Measurements from ENCODE around the gene EYS.

DNA sequence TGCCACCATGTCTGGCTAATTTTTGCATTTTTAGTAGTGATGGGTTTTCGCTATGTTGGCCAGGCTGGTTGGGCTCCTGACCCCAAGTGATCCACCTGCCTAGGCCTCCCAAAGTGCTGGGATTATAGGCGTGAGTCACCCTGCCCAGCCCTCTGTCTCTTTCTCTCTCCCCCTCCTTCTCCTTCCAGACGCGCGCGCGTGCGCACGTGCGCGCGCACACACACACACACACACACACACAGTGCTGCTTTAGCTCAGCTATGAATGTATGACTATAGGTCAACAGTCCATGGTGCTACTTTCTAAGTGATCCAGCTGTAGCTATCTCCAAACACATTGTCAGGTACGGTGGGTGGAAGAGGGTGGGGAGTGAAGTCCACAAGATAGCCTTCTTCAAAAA, 1621.9 kb downstream of the EYS start:
- no peak for TF ChIP-seq YY1 (IDR thresholded peaks at IDR 0.05; ENCODE audit: low read depth, low read length)
- TF ChIP-seq CTCF (IDR thresholded peaks at IDR 0.05; ENCODE audit: control extremely low read depth in 1 of 3, insufficient read depth in 1 of 3, low read depth in 1 of 3, low read length in 3 of 3), result no peak
- no peak for TF ChIP-seq MAFK (IDR thresholded peaks at IDR 0.05; ENCODE audit: low read depth, low read length)
- no peak for TF ChIP-seq CHD2 (IDR thresholded peaks at IDR 0.05; ENCODE audit: low read length)
- no peak for TF ChIP-seq ASH2L (IDR thresholded peaks at IDR 0.05; ENCODE audit: low read length)
- no peak for TF ChIP-seq POLR2AphosphoS5 (IDR thresholded peaks at IDR 0.05; ENCODE audit: low read depth, low read length)
- TF ChIP-seq POLR2A (IDR thresholded peaks at IDR 0.05; ENCODE audit: control extremely low read depth in 1 of 2, low read depth in 2 of 2, low read length in 2 of 2), result no peak
- TF ChIP-seq, protein P1, sequence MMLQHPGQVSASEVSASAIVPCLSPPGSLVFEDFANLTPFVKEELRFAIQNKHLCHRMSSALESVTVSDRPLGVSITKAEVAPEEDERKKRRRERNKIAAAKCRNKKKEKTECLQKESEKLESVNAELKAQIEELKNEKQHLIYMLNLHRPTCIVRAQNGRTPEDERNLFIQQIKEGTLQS (IDR thresholded peaks at IDR 0.05; ENCODE audit: insufficient read depth, low read depth, low read length), result no peak

All from H1 (cell line).